ENCODE data around the gene LAPTM4A.
"Not testable (repeated sequence)": the region's sequence is repeated elsewhere in the genome, so short reads cannot be mapped to it uniquely, and the experiment has no call there.

The LAPTM4A gene

GRCh38 chr2:20092901-20093235 is 41.4 kb upstream of the LAPTM4A start:
- Histone ChIP-seq H4K20me1 (no peaks in the 10 kb centered on the region), H3K27me3 (no peaks in the 10 kb centered on the region), H3K4me2 (no peak overlapping the region), H3K36me3 (no peaks in the 10 kb centered on the region), H3K9ac (no peak overlapping the region), H3K4me1 (no peaks in the 10 kb centered on the region), H3K9me3 (replicated peaks in 1 of 11) (no peaks in the 10 kb centered on the region), H3K4me3 (no peak overlapping the region), H3K27ac (no peak overlapping the region)
- TF ChIP-seq Cebpa-rat (IDR thresholded peaks at IDR 0.05) = no peak

GRCh38 chr2:20092226-20092900 is 40.9 kb upstream of the LAPTM4A start:
- no peaks in the 10 kb centered on the region for H3K36me3 ChIP-seq
- H3K9me3 ChIP-seq (replicated peaks in 1 of 11) = no peaks in the 10 kb centered on the region
- no peak overlapping the region for H3K27ac ChIP-seq
- no peaks in the 10 kb centered on the region for H3K27me3 ChIP-seq
- no peak overlapping the region for H3K9ac ChIP-seq
- H4K20me1 ChIP-seq = no peaks in the 10 kb centered on the region
- no peaks in the 10 kb centered on the region for H3K4me1 ChIP-seq
- no peak for TF ChIP-seq Cebpa-rat (IDR thresholded peaks at IDR 0.05)
- no peak overlapping the region for H3K4me2 ChIP-seq
- H3K4me3 ChIP-seq = no peak overlapping the region

GRCh38 chr2:20091305-20091991 is 40.0 kb upstream of the LAPTM4A start:
- no peak overlapping the region for H3K4me3 ChIP-seq
- no peak overlapping the region for H3K27ac ChIP-seq
- no peaks in the 10 kb centered on the region for H3K4me1 ChIP-seq
- H3K27me3 ChIP-seq = no peaks in the 10 kb centered on the region
- no peaks in the 10 kb centered on the region for H3K36me3 ChIP-seq
- no peaks in the 10 kb centered on the region for H4K20me1 ChIP-seq
- TF ChIP-seq Cebpa-rat (IDR thresholded peaks at IDR 0.05) = no peak
- no peak overlapping the region for H3K9ac ChIP-seq
- H3K9me3 ChIP-seq (replicated peaks in 1 of 11) = peaks cover 0 to 3% (median 0%) of the 10 kb centered on the region in 11 experiments; a peak in 2 of 22 replicates
- H3K4me2 ChIP-seq = no peak overlapping the region

- Histone ChIP-seq H3K36me3 (no peaks in the 10 kb centered on the region), H3K4me2 (no peak overlapping the region), H4K20me1 (no peaks in the 10 kb centered on the region), H3K27me3 (no peaks in the 10 kb centered on the region), H3K4me1 (no peaks in the 10 kb centered on the region), H3K27ac (no peak overlapping the region), H3K9ac (no peak overlapping the region), H3K9me3 (replicated peaks in 1 of 11) (peaks cover 0 to 8% (median 0%) of the 10 kb centered on the region in 11 experiments; a peak in 4 of 22 replicates), H3K4me3 (no peak overlapping the region)
- no peak for TF ChIP-seq Cebpa-rat (IDR thresholded peaks at IDR 0.05)
Measured at GRCh38 chr2:20089715-20090464, 38.5 kb upstream of the LAPTM4A start.

- not testable (repeated sequence) for H3K27ac ChIP-seq, H3K4me3 ChIP-seq, H3K27me3 ChIP-seq
Measured at GRCh38 chr2:20085909-20086308, 34.5 kb upstream of the LAPTM4A start.

GRCh38 chr2:20082812-20083211 is 31.4 kb upstream of the LAPTM4A start:
- not testable (repeated sequence) for H3K9ac ChIP-seq, H3K4me3 ChIP-seq, H3K27ac ChIP-seq, H3K36me3 ChIP-seq, H3K4me1 ChIP-seq, H4K20me1 ChIP-seq, H3K27me3 ChIP-seq, H3K4me2 ChIP-seq
- H3K9me3 ChIP-seq (replicated peaks in 1 of 11) = peaks cover 0 to 13% (median 7%) of the 10 kb centered on the region in 11 experiments; a peak in 11 of 22 replicates

More at GRCh38 chr2:20085909-20086308, 34.5 kb upstream of the LAPTM4A start:
- H3K9me3 ChIP-seq (replicated peaks in 1 of 11); H3K36me3 ChIP-seq; H3K4me2 ChIP-seq; H3K4me1 ChIP-seq; H4K20me1 ChIP-seq; H3K9ac ChIP-seq: not testable (repeated sequence)

- no peaks in the 10 kb centered on the region for H3K27me3 ChIP-seq
- H3K9ac ChIP-seq = no peak overlapping the region
- H3K4me3 ChIP-seq = no peak overlapping the region
- H4K20me1 ChIP-seq = no peaks in the 10 kb centered on the region
- peaks cover 0 to 18% (median 9%) of the 10 kb centered on the region in 11 experiments; a peak in 12 of 22 replicates for H3K9me3 ChIP-seq (replicated peaks in 1 of 11)
- no peak for TF ChIP-seq Cebpa-rat (IDR thresholded peaks at IDR 0.05)
- H3K36me3 ChIP-seq = no peaks in the 10 kb centered on the region
- H3K27ac ChIP-seq = no peak overlapping the region
- H3K4me1 ChIP-seq = 0 out of 20 replicates have a peak, but pooled peaks cover 0 to 6% (median 0%) of the 10 kb centered on the region in 10 experiments
- H3K4me2 ChIP-seq = no peak overlapping the region
Measured at GRCh38 chr2:20081841-20082240, 30.4 kb upstream of the LAPTM4A start.

- Histone ChIP-seq H3K27ac (no peak overlapping the region), H3K36me3 (no peaks in the 10 kb centered on the region), H3K4me1 (0 out of 20 replicates have a peak, but pooled peaks cover 0 to 6% (median 0%) of the 10 kb centered on the region in 10 experiments), H3K4me3 (no peak overlapping the region), H4K20me1 (no peaks in the 10 kb centered on the region), H3K4me2 (no peak overlapping the region), H3K27me3 (no peaks in the 10 kb centered on the region), H3K9ac (no peak overlapping the region), H3K9me3 (replicated peaks in 1 of 11) (peaks cover 0 to 16% (median 8%) of the 10 kb centered on the region in 11 experiments; a peak in 10 of 22 replicates)
- no peak for TF ChIP-seq Cebpa-rat (IDR thresholded peaks at IDR 0.05)
Measured at GRCh38 chr2:20080839-20081415, 29.5 kb upstream of the LAPTM4A start.

- Histone ChIP-seq H3K27ac (no peak overlapping the region), H3K9ac (no peak overlapping the region), H4K20me1 (no peaks in the 10 kb centered on the region), H3K27me3 (no peaks in the 10 kb centered on the region), H3K9me3 (replicated peaks in 1 of 11) (peaks cover 0 to 16% (median 8%) of the 10 kb centered on the region in 11 experiments; a peak in 8 of 22 replicates), H3K4me2 (no peak overlapping the region), H3K36me3 (no peaks in the 10 kb centered on the region), H3K4me3 (no peak overlapping the region), H3K4me1 (0 out of 20 replicates have a peak, but pooled peaks cover 0 to 6% (median 0%) of the 10 kb centered on the region in 10 experiments)
- no peak for TF ChIP-seq Cebpa-rat (IDR thresholded peaks at IDR 0.05)
Measured at GRCh38 chr2:20080428-20080827, 29.0 kb upstream of the LAPTM4A start.

Data from BLaER1 treated with 17β-estradiol and CSF1 and Interleukin-3, amounts not matched to agents 10 nM and 100 nM (cell line).